Measurements from ENCODE around the gene CNKSR1. TPM values are rescaled to one million over a fixed set of nuclear protein-coding genes. Genes with fewer than 3 reads are reported as not detected.
A peak's percentile ranks its signal among the peaks of the same experiment; 100 is the strongest.

Gene CNKSR1
- total and polyA plus RNA-seq, 2 of the 13 experiments (the other 11 are each of a cell fraction or from before 2014, with no cell fraction given): 3.4 to 8.9 TPM

DNA sequence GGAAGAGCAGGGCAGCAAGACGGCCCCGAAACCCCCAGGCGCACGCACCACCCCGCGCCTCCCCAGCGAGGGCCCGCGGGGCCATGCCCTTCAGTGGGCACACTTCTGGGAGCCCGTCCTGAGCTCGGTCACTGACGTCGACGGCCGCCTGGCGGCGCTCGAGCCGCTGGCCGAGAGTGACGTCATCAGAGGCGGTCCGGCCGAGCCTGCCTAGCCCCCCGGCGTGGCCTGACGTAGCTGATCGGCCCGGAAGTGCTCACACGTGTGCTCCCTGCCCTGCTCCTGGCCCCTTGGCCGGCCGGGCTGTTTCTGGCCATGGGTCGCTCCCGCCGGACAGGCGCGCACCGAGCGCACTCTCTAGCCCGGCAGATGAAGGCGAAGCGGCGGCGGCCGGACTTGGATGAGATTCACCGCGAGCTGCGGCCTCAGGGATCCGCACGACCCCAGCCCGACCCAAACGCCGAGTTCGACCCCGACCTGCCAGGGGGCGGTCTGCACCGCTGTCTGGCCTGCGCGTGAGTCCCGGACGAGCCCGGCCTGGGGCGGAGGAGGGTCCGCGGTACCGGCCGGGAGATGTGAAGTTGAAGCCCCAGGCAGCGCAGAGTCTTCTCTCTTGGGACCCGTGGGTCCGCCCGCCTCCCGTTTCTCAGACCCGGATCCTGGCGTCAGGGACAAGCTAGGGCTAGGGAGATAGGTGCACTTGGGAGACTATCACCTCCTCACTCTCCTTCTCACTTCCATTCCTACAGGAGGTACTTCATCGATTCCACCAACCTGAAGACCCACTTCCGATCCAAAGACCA lies 7.4 kb upstream of the CNKSR1 start, which contains the start of gene ZNF593 (continued):
- TF ChIP-seq, protein P1, sequence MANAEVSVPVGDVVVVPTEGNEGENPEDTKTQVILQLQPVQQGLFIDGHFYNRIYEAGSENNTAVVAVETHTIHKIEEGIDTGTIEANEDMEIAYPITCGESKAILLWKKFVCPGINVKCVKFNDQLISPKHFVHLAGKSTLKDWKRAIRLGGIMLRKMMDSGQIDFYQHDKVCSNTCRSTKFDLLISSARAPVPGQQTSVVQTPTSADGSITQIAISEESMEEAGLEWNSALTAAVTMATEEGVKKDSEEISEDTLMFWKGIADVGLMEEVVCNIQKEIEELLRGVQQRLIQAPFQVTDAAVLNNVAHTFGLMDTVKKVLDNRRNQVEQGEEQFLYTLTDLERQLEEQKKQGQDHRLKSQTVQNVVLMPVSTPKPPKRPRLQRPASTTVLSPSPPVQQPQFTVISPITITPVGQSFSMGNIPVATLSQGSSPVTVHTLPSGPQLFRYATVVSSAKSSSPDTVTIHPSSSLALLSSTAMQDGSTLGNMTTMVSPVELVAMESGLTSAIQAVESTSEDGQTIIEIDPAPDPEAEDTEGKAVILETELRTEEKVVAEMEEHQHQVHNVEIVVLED (CRISPR knock-in tag; IDR thresholded peaks at IDR 0.05; ENCODE audit: borderline replicate concordance): peak; percentile 90
- TF ChIP-seq GATA4 (IDR thresholded peaks at IDR 0.05; ENCODE audit: borderline replicate concordance, low read depth) (peak; percentile 56; the same call in 1 of the 2 replicates), PTBP1 (IDR thresholded peaks at IDR 0.05; ENCODE audit: low read depth, low read length, poor library complexity, severe bottlenecking) (peak; percentile 84), ZBTB21 (CRISPR knock-in tag; IDR thresholded peaks at IDR 0.05) (peak; percentile 99), NFKB2 (CRISPR knock-in tag; IDR thresholded peaks at IDR 0.05; ENCODE audit: borderline replicate concordance) (peak; percentile 82; the same call in 1 of the 2 replicates), MIXL1 (CRISPR knock-in tag; IDR thresholded peaks at IDR 0.05) (peak; percentile 29; the same call in 1 of the 2 replicates), RXRB (CRISPR knock-in tag; IDR thresholded peaks at IDR 0.05; ENCODE audit: borderline replicate concordance) (peak; percentile 71), ZNF720 (CRISPR knock-in tag; IDR thresholded peaks at IDR 0.05) (no peak), REPIN1 (CRISPR knock-in tag; IDR thresholded peaks at IDR 0.05; ENCODE audit: borderline replicate concordance, low read depth) (peak; percentile 94), ZFP36 (IDR thresholded peaks at IDR 0.05; ENCODE audit: borderline replicate concordance, low read depth, low read length, partially characterized antibody) (no peak), SNRNP70 (IDR thresholded peaks at IDR 0.05; ENCODE audit: low read depth, low read length) (no peak), ZNF333 (CRISPR knock-in tag; IDR thresholded peaks at IDR 0.05; ENCODE audit: borderline replicate concordance) (peak; percentile 98), SP2 (CRISPR knock-in tag; IDR thresholded peaks at IDR 0.05) (peak; percentile 64), SMC3 (IDR thresholded peaks at IDR 0.05; ENCODE audit: low read length) (no peak; the same call in 1 of the 2 replicates), ZNF768 (CRISPR knock-in tag; IDR thresholded peaks at IDR 0.05) (peak; percentile 75; the same call in 1 of the 2 replicates), ZFP62 (CRISPR knock-in tag; IDR thresholded peaks at IDR 0.05) (peak; percentile 72; the same call in 1 of the 2 replicates), ZNF138 (CRISPR knock-in tag; IDR thresholded peaks at IDR 0.05; ENCODE audit: low read depth) (no peak)
- TF ChIP-seq, protein P2, sequence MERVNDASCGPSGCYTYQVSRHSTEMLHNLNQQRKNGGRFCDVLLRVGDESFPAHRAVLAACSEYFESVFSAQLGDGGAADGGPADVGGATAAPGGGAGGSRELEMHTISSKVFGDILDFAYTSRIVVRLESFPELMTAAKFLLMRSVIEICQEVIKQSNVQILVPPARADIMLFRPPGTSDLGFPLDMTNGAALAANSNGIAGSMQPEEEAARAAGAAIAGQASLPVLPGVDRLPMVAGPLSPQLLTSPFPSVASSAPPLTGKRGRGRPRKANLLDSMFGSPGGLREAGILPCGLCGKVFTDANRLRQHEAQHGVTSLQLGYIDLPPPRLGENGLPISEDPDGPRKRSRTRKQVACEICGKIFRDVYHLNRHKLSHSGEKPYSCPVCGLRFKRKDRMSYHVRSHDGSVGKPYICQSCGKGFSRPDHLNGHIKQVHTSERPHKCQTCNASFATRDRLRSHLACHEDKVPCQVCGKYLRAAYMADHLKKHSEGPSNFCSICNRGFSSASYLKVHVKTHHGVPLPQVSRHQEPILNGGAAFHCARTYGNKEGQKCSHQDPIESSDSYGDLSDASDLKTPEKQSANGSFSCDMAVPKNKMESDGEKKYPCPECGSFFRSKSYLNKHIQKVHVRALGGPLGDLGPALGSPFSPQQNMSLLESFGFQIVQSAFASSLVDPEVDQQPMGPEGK (CRISPR knock-in tag; IDR thresholded peaks at IDR 0.05): peak; percentile 80
- TF ChIP-seq, protein P3, sequence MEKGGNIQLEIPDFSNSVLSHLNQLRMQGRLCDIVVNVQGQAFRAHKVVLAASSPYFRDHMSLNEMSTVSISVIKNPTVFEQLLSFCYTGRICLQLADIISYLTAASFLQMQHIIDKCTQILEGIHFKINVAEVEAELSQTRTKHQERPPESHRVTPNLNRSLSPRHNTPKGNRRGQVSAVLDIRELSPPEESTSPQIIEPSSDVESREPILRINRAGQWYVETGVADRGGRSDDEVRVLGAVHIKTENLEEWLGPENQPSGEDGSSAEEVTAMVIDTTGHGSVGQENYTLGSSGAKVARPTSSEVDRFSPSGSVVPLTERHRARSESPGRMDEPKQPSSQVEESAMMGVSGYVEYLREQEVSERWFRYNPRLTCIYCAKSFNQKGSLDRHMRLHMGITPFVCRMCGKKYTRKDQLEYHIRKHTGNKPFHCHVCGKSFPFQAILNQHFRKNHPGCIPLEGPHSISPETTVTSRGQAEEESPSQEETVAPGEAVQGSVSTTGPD (CRISPR knock-in tag; IDR thresholded peaks at IDR 0.05): no peak
- TF ChIP-seq, protein P4, sequence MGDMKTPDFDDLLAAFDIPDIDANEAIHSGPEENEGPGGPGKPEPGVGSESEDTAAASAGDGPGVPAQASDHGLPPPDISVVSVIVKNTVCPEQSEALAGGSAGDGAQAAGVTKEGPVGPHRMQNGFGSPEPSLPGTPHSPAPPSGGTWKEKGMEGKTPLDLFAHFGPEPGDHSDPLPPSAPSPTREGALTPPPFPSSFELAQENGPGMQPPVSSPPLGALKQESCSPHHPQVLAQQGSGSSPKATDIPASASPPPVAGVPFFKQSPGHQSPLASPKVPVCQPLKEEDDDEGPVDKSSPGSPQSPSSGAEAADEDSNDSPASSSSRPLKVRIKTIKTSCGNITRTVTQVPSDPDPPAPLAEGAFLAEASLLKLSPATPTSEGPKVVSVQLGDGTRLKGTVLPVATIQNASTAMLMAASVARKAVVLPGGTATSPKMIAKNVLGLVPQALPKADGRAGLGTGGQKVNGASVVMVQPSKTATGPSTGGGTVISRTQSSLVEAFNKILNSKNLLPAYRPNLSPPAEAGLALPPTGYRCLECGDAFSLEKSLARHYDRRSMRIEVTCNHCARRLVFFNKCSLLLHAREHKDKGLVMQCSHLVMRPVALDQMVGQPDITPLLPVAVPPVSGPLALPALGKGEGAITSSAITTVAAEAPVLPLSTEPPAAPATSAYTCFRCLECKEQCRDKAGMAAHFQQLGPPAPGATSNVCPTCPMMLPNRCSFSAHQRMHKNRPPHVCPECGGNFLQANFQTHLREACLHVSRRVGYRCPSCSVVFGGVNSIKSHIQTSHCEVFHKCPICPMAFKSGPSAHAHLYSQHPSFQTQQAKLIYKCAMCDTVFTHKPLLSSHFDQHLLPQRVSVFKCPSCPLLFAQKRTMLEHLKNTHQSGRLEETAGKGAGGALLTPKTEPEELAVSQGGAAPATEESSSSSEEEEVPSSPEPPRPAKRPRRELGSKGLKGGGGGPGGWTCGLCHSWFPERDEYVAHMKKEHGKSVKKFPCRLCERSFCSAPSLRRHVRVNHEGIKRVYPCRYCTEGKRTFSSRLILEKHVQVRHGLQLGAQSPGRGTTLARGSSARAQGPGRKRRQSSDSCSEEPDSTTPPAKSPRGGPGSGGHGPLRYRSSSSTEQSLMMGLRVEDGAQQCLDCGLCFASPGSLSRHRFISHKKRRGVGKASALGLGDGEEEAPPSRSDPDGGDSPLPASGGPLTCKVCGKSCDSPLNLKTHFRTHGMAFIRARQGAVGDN (CRISPR knock-in tag; IDR thresholded peaks at IDR 0.05): peak; percentile 98

All from HepG2 (cell line).